ENCODE measurements around the gene ZNF629. TPM values are rescaled to one million over a fixed set of nuclear protein-coding genes. Genes with fewer than 3 reads are reported as not detected.

Gene ZNF629
- total RNA-seq, 1 experiment from 2014 or later: 18.4 TPM

DNA sequence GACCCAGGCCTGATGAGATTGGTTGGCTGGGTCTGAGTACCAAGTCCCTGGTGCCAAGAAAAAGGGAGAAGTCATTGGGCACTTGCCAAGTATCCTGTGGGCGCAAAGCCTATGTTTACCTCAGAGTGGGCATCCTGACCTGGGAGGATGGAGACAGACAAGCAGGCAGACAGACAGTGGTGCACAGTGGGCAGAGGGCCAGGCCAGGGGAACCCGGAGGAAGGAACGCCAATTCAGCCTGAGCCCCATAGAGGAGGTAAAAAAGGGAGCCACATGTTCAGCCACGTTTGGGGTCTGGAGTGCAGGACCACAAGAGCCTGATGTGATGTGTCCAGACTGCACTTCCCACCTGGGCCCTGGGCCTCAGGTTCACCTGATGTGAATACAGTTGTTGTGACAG lies 33.4 kb downstream of the ZNF629 start (continued):
- TF ChIP-seq, protein P1, sequence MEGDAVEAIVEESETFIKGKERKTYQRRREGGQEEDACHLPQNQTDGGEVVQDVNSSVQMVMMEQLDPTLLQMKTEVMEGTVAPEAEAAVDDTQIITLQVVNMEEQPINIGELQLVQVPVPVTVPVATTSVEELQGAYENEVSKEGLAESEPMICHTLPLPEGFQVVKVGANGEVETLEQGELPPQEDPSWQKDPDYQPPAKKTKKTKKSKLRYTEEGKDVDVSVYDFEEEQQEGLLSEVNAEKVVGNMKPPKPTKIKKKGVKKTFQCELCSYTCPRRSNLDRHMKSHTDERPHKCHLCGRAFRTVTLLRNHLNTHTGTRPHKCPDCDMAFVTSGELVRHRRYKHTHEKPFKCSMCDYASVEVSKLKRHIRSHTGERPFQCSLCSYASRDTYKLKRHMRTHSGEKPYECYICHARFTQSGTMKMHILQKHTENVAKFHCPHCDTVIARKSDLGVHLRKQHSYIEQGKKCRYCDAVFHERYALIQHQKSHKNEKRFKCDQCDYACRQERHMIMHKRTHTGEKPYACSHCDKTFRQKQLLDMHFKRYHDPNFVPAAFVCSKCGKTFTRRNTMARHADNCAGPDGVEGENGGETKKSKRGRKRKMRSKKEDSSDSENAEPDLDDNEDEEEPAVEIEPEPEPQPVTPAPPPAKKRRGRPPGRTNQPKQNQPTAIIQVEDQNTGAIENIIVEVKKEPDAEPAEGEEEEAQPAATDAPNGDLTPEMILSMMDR (IDR thresholded peaks at IDR 0.05 in 2 of 3, conservative IDR thresholded peaks at IDR 0.05 in 1 of 3; ENCODE audit: borderline replicate concordance in 1 of 3, insufficient read depth in 1 of 3, low read depth in 2 of 3, low read length in 2 of 3): no peak
- TF ChIP-seq EGR1 (IDR thresholded peaks at IDR 0.05; ENCODE audit: low read depth): no peak
- no peak for TF ChIP-seq ELF1 (IDR thresholded peaks at IDR 0.05; ENCODE audit: borderline replicate concordance, low read depth)

DNA sequence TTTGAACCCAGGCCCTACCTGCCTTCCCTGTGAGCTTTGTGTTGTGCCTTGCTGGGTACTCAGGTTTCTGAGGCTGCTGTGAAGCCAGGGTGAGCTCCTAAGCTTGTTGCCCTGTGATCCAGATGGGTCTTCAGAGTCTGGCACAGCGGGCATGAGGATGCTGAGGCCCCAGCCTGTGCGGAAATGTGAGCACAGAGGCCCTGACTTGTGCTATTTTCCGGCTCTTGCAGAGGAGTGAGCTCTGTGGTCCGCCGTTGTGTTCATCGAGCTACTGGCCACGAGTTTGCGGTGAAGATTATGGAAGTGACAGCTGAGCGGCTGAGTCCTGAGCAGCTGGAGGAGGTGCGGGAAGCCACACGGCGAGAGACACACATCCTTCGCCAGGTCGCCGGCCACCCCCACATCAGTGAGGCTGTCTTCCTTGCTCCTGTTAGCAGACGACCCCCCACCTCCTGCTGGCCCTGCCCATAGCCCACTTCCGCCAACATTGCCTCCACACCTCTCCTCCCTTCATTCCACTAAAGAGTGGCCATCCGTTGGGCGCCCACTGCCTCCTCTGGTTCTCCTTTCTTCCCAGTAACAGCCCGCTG lies 36.0 kb downstream of the ZNF629 start:
- Histone ChIP-seq H3K27me3 (ENCODE audit: insufficient read depth, low read length) (no peaks in the 10 kb centered on the region), H4K20me1 (ENCODE audit: insufficient read depth) (no peaks in the 10 kb centered on the region), H3K9me2 (ENCODE audit: insufficient read depth) (no peaks in the 10 kb centered on the region), H3K9ac (ENCODE audit: low read length) (no peak overlapping the region), H3K4me2 (ENCODE audit: low read length) (no peak overlapping the region), H3K36me3 (ENCODE audit: control insufficient read depth in 1 of 2, insufficient read depth in 2 of 2, low read length in 2 of 2) (peaks cover 10 to 19% of the 10 kb centered on the region in 2 experiments; a peak in 3 of 4 replicates), H3K4me3 (replicated peaks in 1 of 2; ENCODE audit: low read depth in 1 of 2, low read length in 2 of 2) (no peak overlapping the region), H2AFZ (ENCODE audit: low read depth, low read length, poor library complexity, severe bottlenecking) (no peak overlapping the region), H3K27ac (ENCODE audit: low read depth, low read length) (no peak overlapping the region), H3K4me1 (ENCODE audit: control insufficient read depth in 1 of 2, insufficient read depth in 2 of 2, low read length in 2 of 2) (peaks cover 8 to 15% of the 10 kb centered on the region in 2 experiments; a peak in 3 of 4 replicates), H3K9me3 (ENCODE audit: control insufficient read depth in 1 of 2, insufficient read depth in 1 of 2, low read depth in 1 of 2, low read length in 2 of 2) (no peaks in the 10 kb centered on the region), H3K79me2 (ENCODE audit: insufficient read depth, low read length) (peaks cover 19% of the 10 kb centered on the region)
- no peak for DNase-seq (ENCODE audit: low read depth, low spot score)
- intact Hi-C loops (cut with micrococcal nuclease): no loop called here
- ChIA-PET POLR2A (no interaction called here), RAD21 (ENCODE audit: low non-redundant PET in 1 of 2, low total read pairs in 2 of 2, uncharacterized antibody in 2 of 2, unreplicated experiment in 2 of 2) (no interaction called here), CTCF (no interaction called here)
- ATAC-seq: no peak
- no TSS peak for BruUV-seq (replicated peaks)
- TF ChIP-seq FOSL1 (IDR thresholded peaks at IDR 0.05; ENCODE audit: low read depth): no peak
- TF ChIP-seq TCF7L2 (IDR thresholded peaks at IDR 0.05; ENCODE audit: borderline replicate concordance, extremely low read depth, insufficient read depth, insufficient read length): no peak
- TF ChIP-seq EZH2 (IDR thresholded peaks at IDR 0.05): no peak
- no peak for TF ChIP-seq RAD21 (IDR thresholded peaks at IDR 0.05; ENCODE audit: low read depth)
- TF ChIP-seq, protein P2, sequence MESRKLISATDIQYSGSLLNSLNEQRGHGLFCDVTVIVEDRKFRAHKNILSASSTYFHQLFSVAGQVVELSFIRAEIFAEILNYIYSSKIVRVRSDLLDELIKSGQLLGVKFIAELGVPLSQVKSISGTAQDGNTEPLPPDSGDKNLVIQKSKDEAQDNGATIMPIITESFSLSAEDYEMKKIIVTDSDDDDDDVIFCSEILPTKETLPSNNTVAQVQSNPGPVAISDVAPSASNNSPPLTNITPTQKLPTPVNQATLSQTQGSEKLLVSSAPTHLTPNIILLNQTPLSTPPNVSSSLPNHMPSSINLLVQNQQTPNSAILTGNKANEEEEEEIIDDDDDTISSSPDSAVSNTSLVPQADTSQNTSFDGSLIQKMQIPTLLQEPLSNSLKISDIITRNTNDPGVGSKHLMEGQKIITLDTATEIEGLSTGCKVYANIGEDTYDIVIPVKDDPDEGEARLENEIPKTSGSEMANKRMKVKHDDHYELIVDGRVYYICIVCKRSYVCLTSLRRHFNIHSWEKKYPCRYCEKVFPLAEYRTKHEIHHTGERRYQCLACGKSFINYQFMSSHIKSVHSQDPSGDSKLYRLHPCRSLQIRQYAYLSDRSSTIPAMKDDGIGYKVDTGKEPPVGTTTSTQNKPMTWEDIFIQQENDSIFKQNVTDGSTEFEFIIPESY (IDR thresholded peaks at IDR 0.05; ENCODE audit: extremely low read depth, insufficient replicate concordance, low read length): no peak
- TF ChIP-seq, protein P3, sequence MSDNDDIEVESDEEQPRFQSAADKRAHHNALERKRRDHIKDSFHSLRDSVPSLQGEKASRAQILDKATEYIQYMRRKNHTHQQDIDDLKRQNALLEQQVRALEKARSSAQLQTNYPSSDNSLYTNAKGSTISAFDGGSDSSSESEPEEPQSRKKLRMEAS (IDR thresholded peaks at IDR 0.05): no peak
- TF ChIP-seq ZFX (IDR thresholded peaks at IDR 0.05): no peak
- TF ChIP-seq EGR1 (IDR thresholded peaks at IDR 0.05; ENCODE audit: low read depth): no peak
- TF ChIP-seq, protein P4, sequence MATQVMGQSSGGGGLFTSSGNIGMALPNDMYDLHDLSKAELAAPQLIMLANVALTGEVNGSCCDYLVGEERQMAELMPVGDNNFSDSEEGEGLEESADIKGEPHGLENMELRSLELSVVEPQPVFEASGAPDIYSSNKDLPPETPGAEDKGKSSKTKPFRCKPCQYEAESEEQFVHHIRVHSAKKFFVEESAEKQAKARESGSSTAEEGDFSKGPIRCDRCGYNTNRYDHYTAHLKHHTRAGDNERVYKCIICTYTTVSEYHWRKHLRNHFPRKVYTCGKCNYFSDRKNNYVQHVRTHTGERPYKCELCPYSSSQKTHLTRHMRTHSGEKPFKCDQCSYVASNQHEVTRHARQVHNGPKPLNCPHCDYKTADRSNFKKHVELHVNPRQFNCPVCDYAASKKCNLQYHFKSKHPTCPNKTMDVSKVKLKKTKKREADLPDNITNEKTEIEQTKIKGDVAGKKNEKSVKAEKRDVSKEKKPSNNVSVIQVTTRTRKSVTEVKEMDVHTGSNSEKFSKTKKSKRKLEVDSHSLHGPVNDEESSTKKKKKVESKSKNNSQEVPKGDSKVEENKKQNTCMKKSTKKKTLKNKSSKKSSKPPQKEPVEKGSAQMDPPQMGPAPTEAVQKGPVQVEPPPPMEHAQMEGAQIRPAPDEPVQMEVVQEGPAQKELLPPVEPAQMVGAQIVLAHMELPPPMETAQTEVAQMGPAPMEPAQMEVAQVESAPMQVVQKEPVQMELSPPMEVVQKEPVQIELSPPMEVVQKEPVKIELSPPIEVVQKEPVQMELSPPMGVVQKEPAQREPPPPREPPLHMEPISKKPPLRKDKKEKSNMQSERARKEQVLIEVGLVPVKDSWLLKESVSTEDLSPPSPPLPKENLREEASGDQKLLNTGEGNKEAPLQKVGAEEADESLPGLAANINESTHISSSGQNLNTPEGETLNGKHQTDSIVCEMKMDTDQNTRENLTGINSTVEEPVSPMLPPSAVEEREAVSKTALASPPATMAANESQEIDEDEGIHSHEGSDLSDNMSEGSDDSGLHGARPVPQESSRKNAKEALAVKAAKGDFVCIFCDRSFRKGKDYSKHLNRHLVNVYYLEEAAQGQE (IDR thresholded peaks at IDR 0.05; ENCODE audit: low read depth): no peak
- TF ChIP-seq CBX3 (IDR thresholded peaks at IDR 0.05; ENCODE audit: low read depth): no peak
- TF ChIP-seq, protein P5, sequence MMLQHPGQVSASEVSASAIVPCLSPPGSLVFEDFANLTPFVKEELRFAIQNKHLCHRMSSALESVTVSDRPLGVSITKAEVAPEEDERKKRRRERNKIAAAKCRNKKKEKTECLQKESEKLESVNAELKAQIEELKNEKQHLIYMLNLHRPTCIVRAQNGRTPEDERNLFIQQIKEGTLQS (IDR thresholded peaks at IDR 0.05): no peak
- no peak for TF ChIP-seq ZNF274 (IDR thresholded peaks at IDR 0.05; ENCODE audit: low read depth, low read length)
- TF ChIP-seq POLR2A (IDR thresholded peaks at IDR 0.05; ENCODE audit: borderline replicate concordance, extremely low read depth, insufficient read depth, insufficient read length): no peak
